Fibroblast of mammary gland (primary cell): ENCODE measurements around the gene DYRK1A.
A peak's percentile ranks its signal among the peaks of the same experiment; 100 is the strongest.

Source experiments
- DNase-seq: peaks from one replicate; pipeline ENCODE4 v3.0.0-alpha.2; 2010; ENCODE audit warnings: low read depth
- H3K4me3 ChIP-seq: 2 replicates; pipeline ENCODE4 v1.5.1; 2011; ENCODE audit warnings: low read depth, mild to moderate bottlenecking, low read length, moderate library complexity; ENCODE audit not compliant: control insufficient read depth
- CTCF ChIP-seq: conservative IDR thresholded peaks from 2 replicates; pipeline ENCODE4 v1.5.1; 2011; ENCODE audit warnings: low read depth, low read length, inconsistent platforms; ENCODE audit not compliant: control insufficient read depth, insufficient read depth

The DYRK1A gene

GRCh38 chr21:37432710-37433455 is 66.3 kb downstream of the DYRK1A start:
- no peak for TF ChIP-seq CTCF
- DNase-seq = no peak
- no peak overlapping the region for H3K4me3 ChIP-seq

- no peak for DNase-seq
- no peak for TF ChIP-seq CTCF
- H3K4me3 ChIP-seq = no peak overlapping the region
Measured at GRCh38 chr21:37433456-37433840, 66.9 kb downstream of the DYRK1A start.

GRCh38 chr21:37435120-37435519 is 68.5 kb downstream of the DYRK1A start:
- no peak for TF ChIP-seq CTCF
- DNase-seq = peak; percentile 98
- no peak overlapping the region for H3K4me3 ChIP-seq

GRCh38 chr21:37435711-37436110 is 69.1 kb downstream of the DYRK1A start:
- DNase-seq = peak; percentile 45
- TF ChIP-seq CTCF = no peak
- H3K4me3 ChIP-seq = no peak overlapping the region

- DNase-seq = no peak
- TF ChIP-seq CTCF = no peak
- H3K4me3 ChIP-seq = no peak overlapping the region
Measured at GRCh38 chr21:37436174-37436573, 69.6 kb downstream of the DYRK1A start.

- no peak overlapping the region for H3K4me3 ChIP-seq
- peak; percentile 64 for DNase-seq
- no peak for TF ChIP-seq CTCF
Measured at GRCh38 chr21:37437376-37438080, 71.0 kb downstream of the DYRK1A start.

GRCh38 chr21:37443683-37444082 is 77.1 kb downstream of the DYRK1A start:
- TF ChIP-seq CTCF = no peak
- H3K4me3 ChIP-seq = no peak overlapping the region
- DNase-seq = no peak
